ENCODE measurements around the gene L3MBTL2.

- TF ChIP-seq SP1 (IDR thresholded peaks at IDR 0.05) (no peak), ARNT (IDR thresholded peaks at IDR 0.05) (no peak), NFRKB (IDR thresholded peaks at IDR 0.05) (no peak), FOXK2 (IDR thresholded peaks at IDR 0.05) (no peak), BHLHE40 (IDR thresholded peaks at IDR 0.05; ENCODE audit: borderline replicate concordance) (no peak), LEF1 (IDR thresholded peaks at IDR 0.05; ENCODE audit: borderline replicate concordance) (no peak), SUZ12 (IDR thresholded peaks at IDR 0.05) (no peak), ELF4 (IDR thresholded peaks at IDR 0.05) (no peak), HDGF (IDR thresholded peaks at IDR 0.05; ENCODE audit: borderline replicate concordance) (no peak), FOXA1 (IDR thresholded peaks at IDR 0.05) (no peak)
- TF ChIP-seq, protein P1, sequence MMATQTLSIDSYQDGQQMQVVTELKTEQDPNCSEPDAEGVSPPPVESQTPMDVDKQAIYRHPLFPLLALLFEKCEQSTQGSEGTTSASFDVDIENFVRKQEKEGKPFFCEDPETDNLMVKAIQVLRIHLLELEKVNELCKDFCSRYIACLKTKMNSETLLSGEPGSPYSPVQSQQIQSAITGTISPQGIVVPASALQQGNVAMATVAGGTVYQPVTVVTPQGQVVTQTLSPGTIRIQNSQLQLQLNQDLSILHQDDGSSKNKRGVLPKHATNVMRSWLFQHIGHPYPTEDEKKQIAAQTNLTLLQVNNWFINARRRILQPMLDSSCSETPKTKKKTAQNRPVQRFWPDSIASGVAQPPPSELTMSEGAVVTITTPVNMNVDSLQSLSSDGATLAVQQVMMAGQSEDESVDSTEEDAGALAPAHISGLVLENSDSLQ (IDR thresholded peaks at IDR 0.05): no peak
Observed at GRCh38 chr22:41237036-41237706, 32.1 kb downstream of the L3MBTL2 start.
